ENCODE measurements around the gene ADAMTSL1.

Gene ADAMTSL1

GRCh38 chr9:18472841-18473251 is 1.1 kb upstream of the ADAMTSL1 start:
- no peak overlapping the region for H3K4me3 ChIP-seq (ENCODE audit: low read depth, low read length)
- H3K27ac ChIP-seq (ENCODE audit: extremely low read depth, low read depth, low read length) = no peak overlapping the region
- ChIA-PET CTCF (interaction anchor here (1.4 kb wide), 1 partner anchor 218 kb away, joined by 5 read pairs; no protein-coding TSS in a partner anchor), POLR2A (no interaction called here)
- no peaks in the 10 kb centered on the region for H3K9me3 ChIP-seq (ENCODE audit: control insufficient read depth, insufficient read depth, low read depth, low read length)
- no peak for TF ChIP-seq ZNF155 (tag by site-specific recombination; IDR thresholded peaks at IDR 0.05)
- no peak for TF ChIP-seq ZNF555 (tag by site-specific recombination; conservative IDR thresholded peaks at IDR 0.05)
- TF ChIP-seq ZNF302 (tag by site-specific recombination; IDR thresholded peaks at IDR 0.05; ENCODE audit: low read depth) = no peak
- TF ChIP-seq ZNF175 (tag by site-specific recombination; IDR thresholded peaks at IDR 0.05) = no peak
- H3K4me1 ChIP-seq (ENCODE audit: control insufficient read depth, insufficient read depth, low read length) = no peaks in the 10 kb centered on the region
- H3K36me3 ChIP-seq (ENCODE audit: control insufficient read depth in 2 of 2, insufficient read depth in 1 of 2, low read length in 2 of 2) = no peaks in the 10 kb centered on the region

- TF ChIP-seq ZNF558 (tag by site-specific recombination; IDR thresholded peaks at IDR 0.05) (no peak), PRDM6 (tag by site-specific recombination; IDR thresholded peaks at IDR 0.05) (0 out of 2 replicates have a peak, but pooled peaks have one; percentile 8)
- Histone ChIP-seq H3K4me3 (ENCODE audit: low read depth, low read length) (no peak overlapping the region), H3K4me1 (ENCODE audit: control insufficient read depth, insufficient read depth, low read length) (no peaks in the 10 kb centered on the region), H3K36me3 (ENCODE audit: control insufficient read depth in 2 of 2, insufficient read depth in 1 of 2, low read length in 2 of 2) (no peaks in the 10 kb centered on the region), H3K9me3 (ENCODE audit: control insufficient read depth, insufficient read depth, low read depth, low read length) (no peaks in the 10 kb centered on the region), H3K27ac (ENCODE audit: extremely low read depth, low read depth, low read length) (no peak overlapping the region)
- CTCF ChIA-PET = no interaction called here
- POLR2A ChIA-PET = no interaction called here
Observed at GRCh38 chr9:18474783-18475182, 830 bp downstream of the ADAMTSL1 start.

GRCh38 chr9:18477121-18477660 is 3.2 kb downstream of the ADAMTSL1 start:
- H3K27ac ChIP-seq (ENCODE audit: extremely low read depth, low read depth, low read length) = no peak overlapping the region
- no peaks in the 10 kb centered on the region for H3K36me3 ChIP-seq (ENCODE audit: control insufficient read depth in 2 of 2, insufficient read depth in 1 of 2, low read length in 2 of 2)
- no peaks in the 10 kb centered on the region for H3K4me1 ChIP-seq (ENCODE audit: control insufficient read depth, insufficient read depth, low read length)
- H3K9me3 ChIP-seq (ENCODE audit: control insufficient read depth, insufficient read depth, low read depth, low read length) = no peaks in the 10 kb centered on the region
- ChIA-PET POLR2A (no interaction called here), CTCF (interaction anchor here (0.7 to 1.0 kb wide), 3 partner anchors 7 to 38 kb away, joined by 3 to 4 read pairs (median 3); no protein-coding TSS in a partner anchor)
- no peak overlapping the region for H3K4me3 ChIP-seq (ENCODE audit: low read depth, low read length)
- TF ChIP-seq WT1 (tag by site-specific recombination; IDR thresholded peaks at IDR 0.05) (no peak), ZNF792 (tag by site-specific recombination; IDR thresholded peaks at IDR 0.05) (no peak), ZNF629 (tag by site-specific recombination; IDR thresholded peaks at IDR 0.05) (no peak), ZNF280D (tag by site-specific recombination; IDR thresholded peaks at IDR 0.05) (no peak), CTCF (tag by site-specific recombination; IDR thresholded peaks at IDR 0.05) (no peak), ZSCAN18 (tag by site-specific recombination; IDR thresholded peaks at IDR 0.05) (no peak), ZNF18 (tag by site-specific recombination; IDR thresholded peaks at IDR 0.05) (no peak), ZNF10 (tag by site-specific recombination; IDR thresholded peaks at IDR 0.05) (no peak), GLI4 (tag by site-specific recombination; IDR thresholded peaks at IDR 0.05) (no peak), ZBTB10 (tag by site-specific recombination; IDR thresholded peaks at IDR 0.05) (no peak), ZBTB48 (tag by site-specific recombination; IDR thresholded peaks at IDR 0.05) (no peak), ZNF184 (tag by site-specific recombination; IDR thresholded peaks at IDR 0.05) (no peak)
